ENCODE measurements around the gene CDH13. TPM values are rescaled to one million over a fixed set of nuclear protein-coding genes. Genes with fewer than 3 reads are reported as not detected.

The CDH13 gene
- total RNA-seq, 1 donor from 2014 or later: 2.3 TPM

- H3K4me3 Mint-ChIP-seq (ENCODE audit: unreplicated experiment): no peak overlapping the region
- no peaks in the 10 kb centered on the region for H3K36me3 Mint-ChIP-seq (ENCODE audit: low read depth, unreplicated experiment)
- H3K4me1 Mint-ChIP-seq (ENCODE audit: unreplicated experiment): peaks cover 6% of the 10 kb centered on the region
- no peaks in the 10 kb centered on the region for H3K9me3 Mint-ChIP-seq (ENCODE audit: unreplicated experiment)
- peaks cover 4% of the 10 kb centered on the region for H3K27me3 Mint-ChIP-seq (ENCODE audit: unreplicated experiment)
- TF ChIP-seq, protein P1, sequence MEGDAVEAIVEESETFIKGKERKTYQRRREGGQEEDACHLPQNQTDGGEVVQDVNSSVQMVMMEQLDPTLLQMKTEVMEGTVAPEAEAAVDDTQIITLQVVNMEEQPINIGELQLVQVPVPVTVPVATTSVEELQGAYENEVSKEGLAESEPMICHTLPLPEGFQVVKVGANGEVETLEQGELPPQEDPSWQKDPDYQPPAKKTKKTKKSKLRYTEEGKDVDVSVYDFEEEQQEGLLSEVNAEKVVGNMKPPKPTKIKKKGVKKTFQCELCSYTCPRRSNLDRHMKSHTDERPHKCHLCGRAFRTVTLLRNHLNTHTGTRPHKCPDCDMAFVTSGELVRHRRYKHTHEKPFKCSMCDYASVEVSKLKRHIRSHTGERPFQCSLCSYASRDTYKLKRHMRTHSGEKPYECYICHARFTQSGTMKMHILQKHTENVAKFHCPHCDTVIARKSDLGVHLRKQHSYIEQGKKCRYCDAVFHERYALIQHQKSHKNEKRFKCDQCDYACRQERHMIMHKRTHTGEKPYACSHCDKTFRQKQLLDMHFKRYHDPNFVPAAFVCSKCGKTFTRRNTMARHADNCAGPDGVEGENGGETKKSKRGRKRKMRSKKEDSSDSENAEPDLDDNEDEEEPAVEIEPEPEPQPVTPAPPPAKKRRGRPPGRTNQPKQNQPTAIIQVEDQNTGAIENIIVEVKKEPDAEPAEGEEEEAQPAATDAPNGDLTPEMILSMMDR (IDR thresholded peaks at IDR 0.05; ENCODE audit: unreplicated experiment): no peak
- H3K27ac Mint-ChIP-seq (ENCODE audit: unreplicated experiment): no peak overlapping the region
- no peak for DNase-seq (ENCODE audit: low spot score)
These were observed 180.5 kb downstream of the CDH13 start for GRCh38 chr16:82807311-82807710.

DNA sequence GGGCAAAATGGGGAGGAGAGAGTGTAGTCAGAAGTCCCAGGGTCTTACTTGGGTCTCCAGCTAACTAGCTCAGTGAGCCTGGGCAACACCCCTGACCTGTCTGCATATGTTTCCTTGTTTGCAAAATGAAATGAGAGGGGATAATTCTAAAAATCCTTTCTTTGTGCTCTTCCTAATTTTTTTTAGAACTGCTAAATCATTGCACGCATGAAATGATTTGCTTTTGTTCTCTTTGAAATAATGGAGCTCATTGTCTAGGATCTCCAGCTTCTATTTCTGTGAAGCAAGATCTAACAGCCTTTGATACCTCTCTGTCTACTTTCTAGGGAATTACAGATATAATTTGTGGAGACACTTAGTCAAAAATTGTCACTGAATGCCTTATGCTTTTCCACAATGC is 181.3 kb downstream of the CDH13 start:
- Mint-ChIP-seq H3K9me3 (ENCODE audit: unreplicated experiment) (no peaks in the 10 kb centered on the region), H3K4me1 (ENCODE audit: unreplicated experiment) (peaks cover 8% of the 10 kb centered on the region), H3K27ac (ENCODE audit: unreplicated experiment) (no peak overlapping the region), H3K4me3 (ENCODE audit: unreplicated experiment) (no peak overlapping the region), H3K36me3 (ENCODE audit: low read depth, unreplicated experiment) (no peaks in the 10 kb centered on the region), H3K27me3 (ENCODE audit: unreplicated experiment) (peaks cover 5% of the 10 kb centered on the region)
- no peak for DNase-seq (ENCODE audit: low spot score)
- TF ChIP-seq, protein P1 (IDR thresholded peaks at IDR 0.05; ENCODE audit: unreplicated experiment): no peak

DNA sequence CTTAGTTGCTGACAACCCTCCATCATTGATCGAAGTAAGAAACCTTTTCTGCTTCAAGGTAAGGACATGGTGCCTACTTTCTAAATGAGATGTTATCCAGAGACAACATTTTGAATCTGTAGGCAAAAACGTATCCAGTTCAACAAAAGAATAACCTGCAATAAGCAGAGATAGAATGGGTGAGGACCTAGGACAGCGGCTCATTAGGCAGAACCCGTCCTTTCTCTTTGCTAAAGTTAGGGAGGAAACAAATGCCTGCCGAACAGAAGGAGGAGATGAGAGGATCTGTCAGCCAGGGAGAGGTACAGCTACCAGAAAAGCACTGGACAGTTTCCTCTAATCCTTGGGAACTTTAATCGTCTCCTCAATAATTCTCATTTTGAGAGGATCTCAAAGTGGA is 183.3 kb downstream of the CDH13 start:
- Mint-ChIP-seq H3K4me3 (ENCODE audit: unreplicated experiment) (no peak overlapping the region), H3K36me3 (ENCODE audit: low read depth, unreplicated experiment) (no peaks in the 10 kb centered on the region), H3K27me3 (ENCODE audit: unreplicated experiment) (peaks cover 5% of the 10 kb centered on the region), H3K27ac (ENCODE audit: unreplicated experiment) (no peak overlapping the region), H3K4me1 (ENCODE audit: unreplicated experiment) (peaks cover 8% of the 10 kb centered on the region), H3K9me3 (ENCODE audit: unreplicated experiment) (no peaks in the 10 kb centered on the region)
- DNase-seq (ENCODE audit: low spot score): no peak
- TF ChIP-seq, protein P1 (IDR thresholded peaks at IDR 0.05; ENCODE audit: unreplicated experiment): no peak

GRCh38 chr16:82814059-82814458 is 187.3 kb downstream of the CDH13 start:
- Mint-ChIP-seq H3K4me1 (ENCODE audit: unreplicated experiment) (peaks cover 5% of the 10 kb centered on the region), H3K4me3 (ENCODE audit: unreplicated experiment) (no peak overlapping the region), H3K9me3 (ENCODE audit: unreplicated experiment) (no peaks in the 10 kb centered on the region), H3K36me3 (ENCODE audit: low read depth, unreplicated experiment) (no peaks in the 10 kb centered on the region), H3K27ac (ENCODE audit: unreplicated experiment) (no peak overlapping the region), H3K27me3 (ENCODE audit: unreplicated experiment) (peaks cover 3% of the 10 kb centered on the region)
- DNase-seq (ENCODE audit: low spot score): no peak
- TF ChIP-seq, protein P1 (IDR thresholded peaks at IDR 0.05; ENCODE audit: unreplicated experiment): no peak

DNA sequence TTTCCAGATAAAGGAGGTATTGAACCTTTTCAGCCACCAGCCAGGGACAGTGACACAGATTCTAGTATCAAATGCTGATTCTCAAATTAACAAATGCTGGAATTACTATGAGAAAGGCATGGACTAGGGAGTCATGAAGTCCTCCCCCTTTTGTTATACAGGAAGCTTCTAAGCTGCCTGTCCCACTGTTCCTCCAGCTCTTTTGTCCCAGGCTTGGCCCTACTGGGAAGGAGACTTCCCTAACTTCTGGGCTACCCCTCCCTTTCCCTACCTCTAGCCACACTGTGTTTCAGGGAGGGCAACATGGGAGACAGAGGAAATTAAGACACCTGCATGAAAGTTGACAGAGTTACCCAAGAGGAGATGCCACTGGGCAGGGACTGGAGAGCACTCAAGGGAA is 192.5 kb downstream of the CDH13 start:
- TF ChIP-seq, protein P1 (IDR thresholded peaks at IDR 0.05; ENCODE audit: unreplicated experiment): no peak
- no peak overlapping the region for H3K4me3 Mint-ChIP-seq (ENCODE audit: unreplicated experiment)
- no peak overlapping the region for H3K27ac Mint-ChIP-seq (ENCODE audit: unreplicated experiment)
- DNase-seq (ENCODE audit: low spot score): no peak
- no peaks in the 10 kb centered on the region for H3K4me1 Mint-ChIP-seq (ENCODE audit: unreplicated experiment)
- no peaks in the 10 kb centered on the region for H3K36me3 Mint-ChIP-seq (ENCODE audit: low read depth, unreplicated experiment)
- H3K9me3 Mint-ChIP-seq (ENCODE audit: unreplicated experiment): no peaks in the 10 kb centered on the region
- H3K27me3 Mint-ChIP-seq (ENCODE audit: unreplicated experiment): peaks cover 2% of the 10 kb centered on the region

Measured in endothelial cell (in vitro differentiated cells).